ENCODE data around the gene CASZ1. TPM values are rescaled to one million over a fixed set of nuclear protein-coding genes. Genes with fewer than 3 reads are reported as not detected.

CASZ1 gene, protein sequence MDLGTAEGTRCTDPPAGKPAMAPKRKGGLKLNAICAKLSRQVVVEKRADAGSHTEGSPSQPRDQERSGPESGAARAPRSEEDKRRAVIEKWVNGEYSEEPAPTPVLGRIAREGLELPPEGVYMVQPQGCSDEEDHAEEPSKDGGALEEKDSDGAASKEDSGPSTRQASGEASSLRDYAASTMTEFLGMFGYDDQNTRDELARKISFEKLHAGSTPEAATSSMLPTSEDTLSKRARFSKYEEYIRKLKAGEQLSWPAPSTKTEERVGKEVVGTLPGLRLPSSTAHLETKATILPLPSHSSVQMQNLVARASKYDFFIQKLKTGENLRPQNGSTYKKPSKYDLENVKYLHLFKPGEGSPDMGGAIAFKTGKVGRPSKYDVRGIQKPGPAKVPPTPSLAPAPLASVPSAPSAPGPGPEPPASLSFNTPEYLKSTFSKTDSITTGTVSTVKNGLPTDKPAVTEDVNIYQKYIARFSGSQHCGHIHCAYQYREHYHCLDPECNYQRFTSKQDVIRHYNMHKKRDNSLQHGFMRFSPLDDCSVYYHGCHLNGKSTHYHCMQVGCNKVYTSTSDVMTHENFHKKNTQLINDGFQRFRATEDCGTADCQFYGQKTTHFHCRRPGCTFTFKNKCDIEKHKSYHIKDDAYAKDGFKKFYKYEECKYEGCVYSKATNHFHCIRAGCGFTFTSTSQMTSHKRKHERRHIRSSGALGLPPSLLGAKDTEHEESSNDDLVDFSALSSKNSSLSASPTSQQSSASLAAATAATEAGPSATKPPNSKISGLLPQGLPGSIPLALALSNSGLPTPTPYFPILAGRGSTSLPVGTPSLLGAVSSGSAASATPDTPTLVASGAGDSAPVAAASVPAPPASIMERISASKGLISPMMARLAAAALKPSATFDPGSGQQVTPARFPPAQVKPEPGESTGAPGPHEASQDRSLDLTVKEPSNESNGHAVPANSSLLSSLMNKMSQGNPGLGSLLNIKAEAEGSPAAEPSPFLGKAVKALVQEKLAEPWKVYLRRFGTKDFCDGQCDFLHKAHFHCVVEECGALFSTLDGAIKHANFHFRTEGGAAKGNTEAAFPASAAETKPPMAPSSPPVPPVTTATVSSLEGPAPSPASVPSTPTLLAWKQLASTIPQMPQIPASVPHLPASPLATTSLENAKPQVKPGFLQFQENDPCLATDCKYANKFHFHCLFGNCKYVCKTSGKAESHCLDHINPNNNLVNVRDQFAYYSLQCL (N-terminal part only)
- 100 to 1,000 TPM; 106 to 229 (median 160) TPM for total RNA-seq

DNA sequence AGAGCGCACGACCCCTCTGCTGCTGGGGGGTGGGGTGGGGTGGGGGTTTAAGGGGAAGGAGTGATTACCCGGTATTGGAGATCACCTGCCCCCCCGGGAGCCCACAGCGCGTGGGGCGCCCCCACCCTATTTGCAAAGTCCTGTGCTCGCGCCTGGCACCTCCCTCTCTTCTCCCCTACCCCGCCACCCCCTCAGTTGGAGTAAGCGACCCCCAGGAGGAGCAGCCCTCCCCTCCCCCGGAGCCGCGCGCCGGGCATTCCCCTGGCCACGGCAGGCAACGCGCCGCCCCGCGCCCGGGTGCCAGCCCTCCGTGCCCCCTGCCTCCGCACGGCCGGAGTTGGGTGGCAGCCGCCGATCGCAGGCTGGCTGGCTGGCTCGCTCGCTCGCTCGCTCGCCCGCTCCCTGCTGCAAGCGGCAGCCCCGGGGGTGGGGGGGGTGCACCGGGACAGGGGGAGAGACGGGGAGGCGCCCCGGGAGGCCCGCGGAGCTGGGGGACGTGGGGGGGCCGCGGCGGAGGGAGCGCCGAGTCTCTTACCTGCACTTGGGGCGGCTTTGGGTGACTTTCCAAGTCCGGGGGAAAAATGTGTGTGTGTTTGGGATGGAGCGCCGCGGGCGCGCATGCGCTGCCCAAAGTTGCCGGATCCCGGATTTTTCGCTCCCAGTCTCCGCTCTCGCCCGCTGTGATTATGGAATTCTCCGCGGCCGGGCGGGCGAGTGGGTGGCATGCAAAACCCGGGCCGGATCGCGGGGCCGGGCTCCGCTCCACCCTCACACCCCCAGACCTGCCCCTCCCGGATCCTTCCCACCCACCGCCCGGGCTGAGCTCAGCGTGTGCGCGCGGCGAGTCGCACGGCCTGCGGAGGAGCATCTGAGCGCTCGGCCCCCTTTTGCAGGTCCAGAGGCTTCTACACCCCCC, at the start of gene CASZ1:
TSS of gene CASZ1 (minus strand) at position 618 of the 916 bp plus-strand sequence. CDS start 102,757 bp downstream, outside the sequence.
- Histone ChIP-seq H3K36me3 (no peaks in the 10 kb centered on the region), H3K4me3 (peak within 1 kb of the TSS; percentile 81), H3K27ac (peak within 1 kb of the TSS; percentile 87), H3K4me1 (peaks cover 51% of the 10 kb centered on the region), H3K9me3 (no peaks in the 10 kb centered on the region), H3K27me3 (peaks cover 46% of the 10 kb centered on the region)
- DNase-seq (ENCODE audit: low spot score in 2 of 2) = peak in 1 of 2 donors; percentile 81
- TF ChIP-seq POLR2AphosphoS5 (IDR thresholded peaks at IDR 0.05) (peak in 1 of 3 donors; percentile 39), CTCF (IDR thresholded peaks at IDR 0.05) (no peak)
- 3% methylated on average over 23 of the region's 88 CpGs for WGBS

DNA sequence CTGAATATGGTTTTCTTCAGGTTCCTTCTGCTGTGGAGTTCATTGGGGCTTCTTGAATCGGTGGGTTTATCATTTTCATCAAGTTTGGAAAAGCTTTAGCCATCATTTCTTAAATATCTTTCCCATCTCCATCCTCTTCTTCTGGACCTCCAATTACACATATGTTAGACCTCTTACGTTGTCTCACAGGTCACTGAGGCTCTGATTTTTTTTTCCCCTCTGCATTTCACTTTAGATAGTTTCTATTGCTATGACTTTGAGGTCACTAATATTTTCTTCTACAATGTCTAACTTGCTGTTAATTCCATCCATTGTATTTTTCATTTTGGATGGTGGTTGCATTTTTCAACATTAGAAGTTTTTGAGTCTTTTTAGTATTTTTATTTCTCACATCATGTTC, 47.3 kb upstream of the CASZ1 start:
- Histone ChIP-seq H3K36me3 (no peaks in the 10 kb centered on the region), H3K9me3 (no peaks in the 10 kb centered on the region), H3K4me3 (no peak overlapping the region), H3K4me1 (no peaks in the 10 kb centered on the region), H3K27ac (no peak overlapping the region), H3K27me3 (peaks cover 6% of the 10 kb centered on the region)
- TF ChIP-seq EP300 (IDR thresholded peaks at IDR 0.05) (no peak), POLR2A (IDR thresholded peaks at IDR 0.05) (no peak), CTCF (IDR thresholded peaks at IDR 0.05) (no peak), POLR2AphosphoS5 (IDR thresholded peaks at IDR 0.05) (no peak)
- 86% methylated on average over 2 of the region's 2 CpGs for WGBS
- DNase-seq (ENCODE audit: low spot score in 2 of 2) = no peak

DNA sequence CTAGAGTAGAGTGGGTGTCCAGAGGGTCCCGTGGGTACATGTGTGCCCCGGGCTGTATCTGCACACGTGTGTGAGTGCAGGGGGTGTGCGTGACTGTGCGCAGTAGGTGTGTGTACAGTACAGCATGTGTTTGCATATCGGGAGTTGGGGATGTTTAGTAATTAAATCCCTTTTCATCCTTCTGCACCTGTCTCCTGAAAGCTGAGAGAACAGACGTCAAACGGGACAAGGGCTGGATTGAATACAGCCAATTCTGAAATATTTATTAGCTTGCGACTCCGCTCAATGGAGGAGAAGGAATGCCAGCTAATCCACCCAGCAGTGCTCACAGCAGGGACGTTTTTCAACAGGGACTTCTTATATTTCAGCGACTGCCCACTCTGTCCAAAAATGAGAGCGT, 44.7 kb upstream of the CASZ1 start:
- Histone ChIP-seq H3K9me3 (no peaks in the 10 kb centered on the region), H3K27ac (no peak overlapping the region), H3K4me1 (peaks cover 6% of the 10 kb centered on the region), H3K36me3 (no peaks in the 10 kb centered on the region), H3K4me3 (no peak overlapping the region), H3K27me3 (peaks cover 23% of the 10 kb centered on the region)
- DNase-seq (ENCODE audit: low spot score in 2 of 2) = no peak
- TF ChIP-seq CTCF (IDR thresholded peaks at IDR 0.05) = no peak
- no peak for TF ChIP-seq POLR2A (IDR thresholded peaks at IDR 0.05)
- no peak for TF ChIP-seq POLR2AphosphoS5 (IDR thresholded peaks at IDR 0.05)
- WGBS = 89% methylated on average over 13 of the region's 13 CpGs

GRCh38 chr1:10839188-10839770, 42.8 kb upstream of the CASZ1 start:
- H3K4me3 ChIP-seq = no peak overlapping the region
- H3K36me3 ChIP-seq = no peaks in the 10 kb centered on the region
- WGBS = 54% methylated on average over 9 of the region's 9 CpGs
- no peak for TF ChIP-seq EP300 (IDR thresholded peaks at IDR 0.05)
- TF ChIP-seq CTCF (IDR thresholded peaks at IDR 0.05) = no peak
- TF ChIP-seq POLR2AphosphoS5 (IDR thresholded peaks at IDR 0.05) = no peak
- TF ChIP-seq POLR2A (IDR thresholded peaks at IDR 0.05) = no peak
- no peaks in the 10 kb centered on the region for H3K9me3 ChIP-seq
- no peak overlapping the region for H3K27ac ChIP-seq
- no peak for DNase-seq (ENCODE audit: low spot score in 2 of 2)
- H3K27me3 ChIP-seq = peaks cover 40% of the 10 kb centered on the region
- H3K4me1 ChIP-seq = peaks cover 13% of the 10 kb centered on the region
